ENCODE data around the gene SLC16A7.
"Not testable (repeated sequence)": the region's sequence is repeated elsewhere in the genome, so short reads cannot be mapped to it uniquely, and the experiment has no call there.

Gene SLC16A7

DNA sequence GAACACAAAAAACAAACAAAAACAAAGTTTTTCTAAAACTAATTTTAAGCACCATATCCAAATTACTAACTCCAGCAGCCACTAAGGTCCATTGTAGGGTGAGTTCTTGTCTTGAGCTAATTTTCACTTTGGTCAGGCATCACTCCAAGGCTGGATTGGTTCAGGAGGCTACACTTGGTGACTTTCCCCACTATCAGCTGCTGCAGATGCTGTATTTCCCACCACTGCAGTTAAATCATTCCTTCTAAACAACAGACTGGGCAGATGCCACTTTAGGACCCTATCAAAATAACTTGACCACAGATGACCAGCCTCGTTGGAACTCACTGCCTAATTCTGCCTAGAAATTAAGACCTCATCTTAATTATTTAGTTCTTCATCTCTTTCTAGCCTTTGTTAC is 140.5 kb downstream of the SLC16A7 start:
- no peak for DNase-seq (ENCODE audit: low read depth)

DNA sequence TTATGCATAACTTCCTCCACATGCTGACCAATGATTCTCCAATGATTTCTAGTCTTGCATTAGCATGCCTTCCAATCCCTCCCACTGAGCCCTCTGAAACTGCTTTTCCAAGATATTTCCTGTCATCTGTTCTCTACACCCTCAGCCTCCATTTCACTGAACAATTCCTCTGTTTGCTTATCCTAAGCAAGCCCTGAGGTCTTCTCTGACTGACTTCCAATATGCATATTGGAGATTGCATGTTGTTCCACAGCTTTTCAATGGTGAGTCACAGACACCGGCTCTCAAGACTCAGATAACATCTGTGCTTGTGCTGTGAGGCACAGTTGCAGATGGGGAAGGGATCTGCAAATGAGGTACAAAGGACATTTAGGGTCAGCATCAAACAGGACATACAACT is 141.0 kb downstream of the SLC16A7 start:
- no peak for DNase-seq (ENCODE audit: low read depth)

DNA sequence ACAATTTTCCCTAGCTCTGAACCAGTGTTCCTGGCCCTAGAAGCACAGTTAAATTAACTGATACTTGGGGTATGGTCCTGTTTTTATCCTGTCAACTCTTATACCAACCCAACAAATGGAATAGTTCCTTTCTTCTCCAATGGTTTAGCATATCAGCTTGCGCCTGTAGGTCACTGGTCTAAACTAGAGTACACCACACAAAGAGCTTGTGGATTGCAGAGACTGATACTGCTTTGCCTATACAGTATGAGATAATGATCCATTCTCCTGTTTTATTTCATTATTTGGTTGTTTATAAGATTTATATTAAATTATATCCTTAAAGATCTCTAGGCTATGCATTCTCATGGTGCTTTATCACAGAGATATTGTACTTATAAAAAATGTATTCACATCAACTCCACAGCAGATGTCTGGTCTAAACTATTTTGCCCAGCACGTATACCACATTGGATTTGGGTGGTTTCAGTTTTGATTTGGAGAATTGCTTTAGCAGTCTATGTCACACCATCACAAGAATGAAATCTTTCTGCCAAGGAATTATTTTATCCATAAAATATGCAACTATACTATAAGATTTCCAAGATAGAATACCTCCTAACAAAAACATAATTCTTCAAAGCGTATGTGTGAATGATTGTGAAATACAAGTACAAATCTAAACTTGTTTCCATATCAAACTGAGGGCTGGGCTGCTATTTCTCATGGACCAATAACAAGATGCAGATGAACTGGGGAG is 142.1 kb downstream of the SLC16A7 start:
- no peak for DNase-seq (ENCODE audit: low read depth)

DNA sequence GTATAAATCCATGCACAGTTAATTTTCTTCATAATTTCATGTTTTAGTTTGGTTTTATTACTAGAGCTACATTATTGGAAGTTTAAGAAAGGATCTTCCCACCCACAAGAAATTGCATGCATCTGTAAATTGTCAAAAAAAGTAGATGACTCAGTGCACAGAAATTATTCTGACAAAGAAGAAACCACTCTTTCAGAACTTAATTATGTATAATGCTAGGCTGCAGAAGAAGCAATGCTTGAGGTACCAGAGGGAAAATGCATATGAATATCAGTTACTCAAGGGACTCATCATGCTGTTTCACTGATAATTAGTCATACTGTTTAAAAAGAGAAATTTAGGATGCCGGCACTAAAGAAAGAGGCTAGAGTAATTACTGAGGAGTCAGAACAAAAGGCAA is 147.0 kb downstream of the SLC16A7 start:
- DNase-seq (ENCODE audit: low read depth), result no peak

- no peak for DNase-seq (ENCODE audit: low read depth)
These were observed 148.7 kb downstream of the SLC16A7 start for GRCh38 chr12:59744564-59744963.

GRCh38 chr12:59751091-59751490 is 155.3 kb downstream of the SLC16A7 start:
- not testable (repeated sequence) for DNase-seq (ENCODE audit: low read depth)

- no peak for DNase-seq (ENCODE audit: low read depth)
These were observed 165.7 kb downstream of the SLC16A7 start for GRCh38 chr12:59761542-59761941.

GRCh38 chr12:59763835-59764234 is 168.0 kb downstream of the SLC16A7 start:
- no peak for DNase-seq (ENCODE audit: low read depth)

GRCh38 chr12:59768031-59768430 is 172.2 kb downstream of the SLC16A7 start:
- DNase-seq (ENCODE audit: low read depth), result no peak

- DNase-seq (ENCODE audit: low read depth), result no peak
These were observed 184.8 kb downstream of the SLC16A7 start for GRCh38 chr12:59780605-59781135.

- no peak for DNase-seq (ENCODE audit: low read depth)
These were observed 191.8 kb downstream of the SLC16A7 start for GRCh38 chr12:59787610-59788009.

DNA sequence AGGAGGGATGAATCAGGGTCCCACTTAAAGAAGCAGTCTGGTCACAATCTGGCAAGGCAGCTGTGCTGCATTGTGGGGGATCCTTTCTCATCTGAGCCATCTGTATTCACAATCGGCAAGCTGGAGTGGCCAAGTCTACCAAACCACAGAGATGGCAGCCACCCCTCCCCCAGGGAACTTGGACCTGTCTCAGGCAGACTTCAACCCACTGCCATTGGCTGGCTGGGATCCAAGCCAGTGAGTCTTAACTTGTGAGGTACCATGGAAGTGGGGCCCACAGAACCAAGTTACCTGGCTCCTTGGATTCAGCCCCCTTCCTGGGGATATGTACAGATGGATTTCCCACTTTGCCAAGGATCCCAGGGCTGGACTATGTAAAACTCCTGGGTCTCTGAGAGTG is 196.8 kb downstream of the SLC16A7 start:
- DNase-seq (ENCODE audit: low read depth), result no peak

DNA sequence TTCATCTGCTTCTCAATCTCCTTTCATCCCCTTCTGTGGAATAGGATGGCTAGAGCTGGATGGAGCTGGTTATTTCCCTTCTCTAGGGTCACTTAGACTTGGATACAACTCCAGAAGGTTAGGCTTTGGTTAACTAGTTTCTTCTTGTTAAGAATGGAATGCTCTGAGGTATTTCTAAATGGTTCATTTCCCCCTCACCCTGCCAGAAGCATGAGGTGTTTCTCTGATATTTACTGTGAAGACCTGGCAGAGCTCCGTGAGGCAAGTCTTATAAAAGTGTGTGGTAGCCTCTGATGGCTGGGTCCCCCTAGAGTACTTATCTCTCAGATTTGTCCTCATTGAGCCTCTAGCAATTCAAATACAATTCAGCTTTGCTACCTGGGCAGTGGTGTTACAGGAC is 207.9 kb downstream of the SLC16A7 start:
- DNase-seq (ENCODE audit: low read depth), result no peak

DNA sequence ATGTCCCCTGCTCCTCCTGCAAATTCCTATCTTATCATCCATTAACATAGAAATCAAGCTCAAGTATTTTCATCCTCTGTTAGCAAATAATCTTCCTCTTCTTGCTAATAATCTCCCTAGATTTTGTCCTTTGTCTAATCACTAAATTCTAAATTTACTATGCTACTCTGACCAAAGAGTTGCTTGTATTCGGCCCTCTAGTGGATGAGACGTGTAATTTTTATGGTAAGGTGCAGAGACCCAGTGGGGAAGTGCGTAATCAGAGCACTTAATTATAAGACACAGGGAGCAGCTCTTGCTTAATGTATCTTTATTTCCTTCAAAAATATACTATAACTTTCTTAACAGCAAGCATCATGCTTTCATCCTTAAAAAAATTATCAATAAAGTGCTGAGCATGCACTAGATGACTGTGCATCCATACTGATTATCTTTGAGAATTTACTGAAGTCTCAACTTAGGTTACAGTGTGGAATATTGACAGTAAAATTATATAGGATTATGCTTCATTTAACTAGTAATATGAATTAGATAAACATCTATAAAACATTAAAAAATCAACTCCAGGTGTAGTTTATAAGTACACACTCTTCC is 212.6 kb downstream of the SLC16A7 start:
- no peak for DNase-seq (ENCODE audit: low read depth)

DNA sequence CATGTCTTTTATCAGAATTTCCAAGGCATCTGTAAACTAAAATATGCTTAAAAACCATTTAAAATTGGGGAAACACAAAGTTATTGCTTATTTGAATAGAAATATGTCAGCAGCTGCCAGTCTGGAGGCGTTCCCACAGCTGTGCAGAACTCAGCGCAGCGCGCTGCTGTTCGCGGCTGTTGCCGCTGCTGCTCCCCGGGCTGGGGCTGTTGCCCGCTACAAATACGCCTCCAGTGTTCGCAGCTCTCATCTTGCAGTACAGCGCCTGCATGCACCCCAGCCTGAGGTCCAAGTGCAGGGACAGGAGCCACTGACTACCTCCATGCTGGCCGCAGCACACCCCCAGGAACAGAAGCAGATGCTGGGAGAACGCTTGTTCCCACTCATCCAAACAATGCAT is 216.2 kb downstream of the SLC16A7 start:
- no peak for DNase-seq (ENCODE audit: low read depth)

DNA sequence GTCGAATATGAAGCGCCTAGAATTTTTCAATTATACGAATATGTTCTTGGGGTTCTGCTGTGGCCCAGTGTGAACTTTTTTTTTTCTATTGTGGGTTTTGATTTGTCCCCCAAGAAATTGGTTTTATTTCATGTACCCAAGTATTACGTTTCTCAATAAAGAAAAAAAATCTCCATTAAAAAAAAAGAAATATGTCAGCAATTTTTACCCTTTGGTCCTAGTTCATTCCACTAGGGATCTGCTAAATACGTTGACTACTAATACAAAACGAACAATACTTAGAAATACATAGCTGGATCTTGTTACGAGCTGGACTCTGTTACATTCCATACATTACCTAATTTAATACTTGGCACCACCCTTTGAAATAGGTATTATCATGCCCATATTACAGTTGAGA is 216.9 kb downstream of the SLC16A7 start:
- DNase-seq (ENCODE audit: low read depth), result no peak

- DNase-seq (ENCODE audit: low read depth), result no peak
These were observed 224.8 kb downstream of the SLC16A7 start for GRCh38 chr12:59820594-59821011.

- DNase-seq (ENCODE audit: low read depth), result no peak
These were observed 227.7 kb downstream of the SLC16A7 start for GRCh38 chr12:59823567-59823966.

GRCh38 chr12:59827767-59828166 is 231.9 kb downstream of the SLC16A7 start:
- no peak for DNase-seq (ENCODE audit: low read depth)

DNA sequence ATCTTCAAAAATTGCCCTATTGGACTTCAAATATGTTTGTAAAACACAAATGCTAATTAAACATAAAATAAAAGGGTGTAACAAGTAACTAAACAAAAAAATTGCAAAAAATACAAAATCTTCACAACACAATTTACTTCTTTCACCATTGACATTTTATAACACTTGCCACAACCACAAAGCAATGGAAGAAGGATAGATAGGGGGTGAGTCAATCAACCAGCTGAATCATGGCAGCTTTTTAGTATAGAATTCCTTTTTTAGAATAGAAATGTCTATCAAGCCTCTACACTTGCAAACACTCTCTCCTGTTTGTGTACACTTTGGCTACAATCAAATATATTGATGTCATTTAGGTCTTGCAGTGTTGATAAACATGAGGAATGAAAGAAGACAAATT is 232.7 kb downstream of the SLC16A7 start:
- no peak for DNase-seq (ENCODE audit: low read depth)

DNA sequence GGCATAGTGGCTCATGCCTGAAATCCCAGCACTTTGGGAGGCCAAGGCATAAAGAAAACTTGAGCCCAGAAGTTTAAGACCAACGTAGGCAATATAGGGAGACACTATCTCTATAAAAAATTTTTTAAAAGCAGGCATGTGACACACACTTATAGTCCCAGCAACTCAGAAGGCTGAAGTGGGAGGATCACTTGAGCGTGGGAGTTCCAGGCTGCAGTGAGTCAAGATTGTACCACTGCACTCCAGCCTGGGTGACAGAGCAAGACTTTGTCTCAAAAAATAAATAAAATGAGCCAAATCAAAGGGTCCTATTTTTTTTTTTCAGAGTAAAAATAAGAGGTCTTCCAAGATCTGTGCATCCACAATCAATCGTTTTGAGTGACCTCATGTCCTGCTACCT is 237.6 kb downstream of the SLC16A7 start:
- DNase-seq (ENCODE audit: low read depth), result no peak

GRCh38 chr12:59834659-59835474 is 239.0 kb downstream of the SLC16A7 start:
- no peak for DNase-seq (ENCODE audit: low read depth)

All from activated T-cell treated with anti-CD3 and anti-CD28 coated beads for 48 hours (primary cell).